Measurements from ENCODE around the gene ARHGEF18. TPM values are rescaled to one million over a fixed set of nuclear protein-coding genes. Genes with fewer than 3 reads are reported as not detected.
A peak's percentile ranks its signal among the peaks of the same experiment; 100 is the strongest.

Gene ARHGEF18
- total RNA-seq, 1 donor from 2014 or later = 42.4 TPM

GRCh38 chr19:7395360-7396066 lies 46.8 kb downstream of the ARHGEF18 start:
- no peaks in the 10 kb centered on the region for H3K9me3 ChIP-seq
- H3K4me3 ChIP-seq = peak overlapping the region; percentile 98
- peaks cover 5% of the 10 kb centered on the region for H3K36me3 ChIP-seq
- intact Hi-C loops (cut with DNase I) = no loop called here
- H3K27ac ChIP-seq = peak overlapping the region; percentile 91
- DNase-seq (no peak), ATAC-seq (peak; percentile 51 to 60)
- H3K4me1 ChIP-seq = peaks cover 40% of the 10 kb centered on the region
- TF ChIP-seq CTCF (IDR thresholded peaks at IDR 0.05) = no peak
- no peaks in the 10 kb centered on the region for H3K27me3 ChIP-seq (ENCODE audit: low read depth)

DNA sequence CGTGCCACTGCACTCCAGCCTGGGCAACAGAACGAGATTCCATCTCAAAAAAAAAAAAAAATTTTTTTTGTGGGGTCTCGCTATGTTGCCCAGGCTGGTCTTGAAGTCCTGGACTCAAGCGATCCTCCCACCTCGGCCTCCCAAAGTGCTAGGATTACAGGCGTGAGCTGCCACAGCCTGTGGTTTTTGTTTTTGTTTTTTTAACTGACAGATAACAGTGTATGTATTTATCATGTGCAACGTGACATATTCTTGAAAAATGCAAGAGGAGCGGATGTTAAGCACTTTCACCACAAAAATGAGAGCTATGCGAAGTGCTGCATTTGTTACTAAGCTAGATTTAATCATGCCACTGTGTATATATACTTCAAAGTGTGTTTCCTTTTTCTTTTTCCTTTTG lies 49.0 kb downstream of the ARHGEF18 start:
- Histone ChIP-seq H3K4me1 (peaks cover 40% of the 10 kb centered on the region), H3K27ac (peak overlapping the region; percentile 69)

More for the DNA sequence above, 49.0 kb downstream of the ARHGEF18 start:
- intact Hi-C loops (cut with DNase I) = no loop called here
- peaks cover 14% of the 10 kb centered on the region for H3K36me3 ChIP-seq
- TF ChIP-seq CTCF (IDR thresholded peaks at IDR 0.05) = no peak
- H3K27me3 ChIP-seq (ENCODE audit: low read depth) = no peaks in the 10 kb centered on the region
- no peaks in the 10 kb centered on the region for H3K9me3 ChIP-seq
- ATAC-seq (peak in 1 of 2 donors; percentile 21), DNase-seq (no peak)
- H3K4me3 ChIP-seq = no peak overlapping the region

Other genes starting within 250 kb of the ARHGEF18 start
- gene INSR, start 54.5 kb upstream of the ARHGEF18 start, total RNA-seq = 37.3 TPM
- 3.8 TPM for gene PEX11G, start 140.1 kb downstream of the ARHGEF18 start, total RNA-seq
- 54.9 TPM for gene ZNF358, start 167.2 kb downstream of the ARHGEF18 start, total RNA-seq
- 79.0 TPM for gene MCOLN1, start 173.7 kb downstream of the ARHGEF18 start, total RNA-seq
- 289 TPM for gene PNPLA6, start 186.8 kb downstream of the ARHGEF18 start, total RNA-seq
- 25.6 TPM for gene CAMSAP3, start 246.9 kb downstream of the ARHGEF18 start, total RNA-seq

Data from lower lobe of right lung (tissue), 2 donors.